Lower lobe of right lung (tissue), 2 donors: Measurements from ENCODE around the gene GRB10. TPM values are rescaled to one million over a fixed set of nuclear protein-coding genes. Genes with fewer than 3 reads are reported as not detected.

Source experiments
- ATAC-seq, 2 donors: fragments of 200-7000 bp; cut with Tn5 transposase; one replicate each; pipeline ENCODE4 v1.9.1; 2020 to 2022; ENCODE audit warnings: mild to moderate bottlenecking in 2 of 2, moderate library complexity in 2 of 2
- DNase-seq: peaks from one replicate; pipeline ENCODE4 v3.0.0-alpha.2; 2020
- H3K27ac ChIP-seq: fragments of 200-600 bp; one replicate; pipeline ENCODE4 v1.8.0; 2022
- H3K27me3 ChIP-seq: fragments of 200-600 bp; one replicate; pipeline ENCODE4 v1.8.0; 2022; ENCODE audit warnings: low read depth
- H3K36me3 ChIP-seq: fragments of 200-600 bp; one replicate; pipeline ENCODE4 v1.8.0; 2022; ENCODE audit warnings: mild to moderate bottlenecking
- H3K4me1 ChIP-seq: fragments of 200-600 bp; one replicate; pipeline ENCODE4 v1.8.0; 2022
- H3K4me3 ChIP-seq: fragments of 200-600 bp; one replicate; pipeline ENCODE4 v1.8.0; 2022; ENCODE audit warnings: mild to moderate bottlenecking
- H3K9me3 ChIP-seq: fragments of 200-600 bp; one replicate; pipeline ENCODE4 v1.8.0; 2022
- CTCF ChIP-seq: fragments of 200-600 bp; IDR thresholded peaks from one replicate; pipeline ENCODE4 v1.8.0; 2022; ENCODE audit warnings: antibody characterized with exemption, mild to moderate bottlenecking
- intact Hi-C: fragments of 100-400 bp; cut with DNase I; formaldehyde crosslinking; loops from one replicate; pipeline ENCODE4 v1.11.0; 2022
- total RNA-seq: library from RNA; stranded (reverse); fragmentation: NEBNext Ultra II Directional; extraction: Animal tissue kit (Norgen Biotek cat#: 25700); gene quantifications from one replicate; pipeline ENCODE4 v1.2.1, GENCODE V29; 2021
- donor health status: DM: no; HTN: yes; CAD: no; lungs with severe emphysema.

GRB10 gene
- total RNA-seq, 1 donor from 2014 or later = 36.5 TPM

GRCh38 chr7:50608196-50608906, 174.3 kb downstream of the GRB10 start:
- intact Hi-C loops = no loop called here
- Histone ChIP-seq H3K9me3 (no peaks in the 10 kb centered on the region), H3K36me3 (peaks cover 76% of the 10 kb centered on the region), H3K27ac (no peak overlapping the region), H3K4me1 (no peaks in the 10 kb centered on the region), H3K4me3 (no peak overlapping the region), H3K27me3 (no peaks in the 10 kb centered on the region)
- ATAC-seq (no peak), DNase-seq (no peak)
- no peak for TF ChIP-seq CTCF

- ATAC-seq = no peak
- no peak for DNase-seq
- no peak overlapping the region for H3K4me3 ChIP-seq
- H3K4me1 ChIP-seq = no peaks in the 10 kb centered on the region
- no peaks in the 10 kb centered on the region for H3K27me3 ChIP-seq
- no peak overlapping the region for H3K27ac ChIP-seq
- H3K36me3 ChIP-seq = peaks cover 69% of the 10 kb centered on the region
- no peak for TF ChIP-seq CTCF
- H3K9me3 ChIP-seq = no peaks in the 10 kb centered on the region
- intact Hi-C loops = no loop called here
Measured at GRCh38 chr7:50607524-50608125, 175.1 kb downstream of the GRB10 start.

- no peak for DNase-seq
- intact Hi-C loops = no loop called here
- no peak for TF ChIP-seq CTCF
- Histone ChIP-seq H3K36me3 (peaks cover 52% of the 10 kb centered on the region), H3K27me3 (no peaks in the 10 kb centered on the region), H3K4me1 (no peaks in the 10 kb centered on the region), H3K9me3 (no peaks in the 10 kb centered on the region), H3K4me3 (no peak overlapping the region), H3K27ac (no peak overlapping the region)
- ATAC-seq = peak in 1 of 2 donors; percentile 19
Measured at GRCh38 chr7:50605059-50605458, 177.6 kb downstream of the GRB10 start.

- Histone ChIP-seq H3K9me3 (no peaks in the 10 kb centered on the region), H3K4me3 (no peak overlapping the region), H3K27me3 (no peaks in the 10 kb centered on the region), H3K27ac (no peak overlapping the region), H3K4me1 (no peaks in the 10 kb centered on the region), H3K36me3 (peaks cover 56% of the 10 kb centered on the region)
- TF ChIP-seq CTCF = no peak
- DNase-seq (no peak), ATAC-seq (no peak)
- intact Hi-C loops = no loop called here
Measured at GRCh38 chr7:50603287-50603686, 179.4 kb downstream of the GRB10 start.

- DNase-seq (no peak), ATAC-seq (no peak)
- Histone ChIP-seq H3K36me3 (peaks cover 51% of the 10 kb centered on the region), H3K9me3 (no peaks in the 10 kb centered on the region), H3K4me3 (no peak overlapping the region), H3K27ac (no peak overlapping the region), H3K27me3 (no peaks in the 10 kb centered on the region), H3K4me1 (no peaks in the 10 kb centered on the region)
- intact Hi-C loops = no loop called here
- TF ChIP-seq CTCF = no peak
Measured at GRCh38 chr7:50599385-50599784, 183.3 kb downstream of the GRB10 start.
